HepG2 (cell line): ENCODE measurements around the gene TJAP1. TPM values are rescaled to one million over a fixed set of nuclear protein-coding genes. Genes with fewer than 3 reads are reported as not detected.

ENCODE experiments used
- HMGA1 ChIP-seq: sonication (generic); formaldehyde crosslinking; conservative IDR thresholded peaks from 2 replicates; pipeline ENCODE4 v1.4.0; 2020; ENCODE audit warnings: missing genetic modification reagents
- HOXA5 ChIP-seq: sonication (generic); formaldehyde crosslinking; IDR thresholded peaks from 2 replicates; pipeline ENCODE4 v1.4.0; 2020; ENCODE audit warnings: missing genetic modification reagents
- MED1 ChIP-seq: sonication (generic); formaldehyde crosslinking; IDR thresholded peaks from 2 replicates; pipeline ENCODE4 v1.4.0; 2020; ENCODE audit warnings: missing genetic modification reagents
- MTF1 ChIP-seq: sonication (generic); formaldehyde crosslinking; IDR thresholded peaks from 2 replicates; pipeline ENCODE4 v1.5.0; 2020; ENCODE audit warnings: missing genetic modification reagents
- MXD4 ChIP-seq: IDR thresholded peaks from 2 replicates; pipeline ENCODE4 v1.6.1; 2016; ENCODE audit warnings: mild to moderate bottlenecking, missing biosample characterization, missing genetic modification reagents
- NR1H2 ChIP-seq: sonication (generic); formaldehyde crosslinking; IDR thresholded peaks from 2 replicates; pipeline ENCODE4 v1.8.1; 2022; ENCODE audit warnings: low read depth, missing genetic modification reagents, borderline replicate concordance
- PRDM4 ChIP-seq: sonication (generic); formaldehyde crosslinking; IDR thresholded peaks from 2 replicates; pipeline ENCODE4 v1.9.0; 2021; ENCODE audit warnings: missing genetic modification reagents, borderline replicate concordance
- SP140L ChIP-seq: sonication (generic); formaldehyde crosslinking; IDR thresholded peaks from 2 replicates; pipeline ENCODE4 v1.4.0; 2020; ENCODE audit warnings: missing genetic modification reagents, borderline replicate concordance
- THAP7 ChIP-seq: sonication (generic); formaldehyde crosslinking; IDR thresholded peaks from 2 replicates; pipeline ENCODE4 v1.8.1; 2023; ENCODE audit warnings: mild to moderate bottlenecking, missing genetic modification reagents
- ZHX1 ChIP-seq: sonication (generic); formaldehyde crosslinking; IDR thresholded peaks from 2 replicates; pipeline ENCODE4 v1.8.1; 2022; ENCODE audit warnings: low read depth, mild to moderate bottlenecking, missing genetic modification reagents
- ZNF124 ChIP-seq: sonication (generic); formaldehyde crosslinking; IDR thresholded peaks from 2 replicates; pipeline ENCODE4 v1.4.0; 2020; ENCODE audit warnings: missing genetic modification reagents
- ZNF275 ChIP-seq: sonication (generic); formaldehyde crosslinking; IDR thresholded peaks from 2 replicates; pipeline ENCODE4 v1.8.0; 2022; ENCODE audit warnings: missing genetic modification reagents, mild to moderate bottlenecking, inconsistent platforms, borderline replicate concordance
- ZNF329 ChIP-seq: sonication (generic); formaldehyde crosslinking; IDR thresholded peaks from 2 replicates; pipeline ENCODE4 v1.9.0; 2021; ENCODE audit warnings: low read depth, mild to moderate bottlenecking, missing genetic modification reagents
- ZNF563 ChIP-seq: sonication (generic); formaldehyde crosslinking; IDR thresholded peaks from 2 replicates; pipeline ENCODE4 v1.8.0; 2022; ENCODE audit warnings: mild to moderate bottlenecking, moderate library complexity, missing genetic modification reagents
- ZNF770 ChIP-seq: sonication (generic); formaldehyde crosslinking; IDR thresholded peaks from 2 replicates; pipeline ENCODE4 v1.5.0; 2020; ENCODE audit warnings: mild to moderate bottlenecking, missing genetic modification reagents
- ZNF777 ChIP-seq: sonication (generic); formaldehyde crosslinking; IDR thresholded peaks from 2 replicates; pipeline ENCODE4 v1.4.0; 2020; ENCODE audit warnings: missing genetic modification reagents
- polyA plus RNA-seq, 8 experiments: library from polyadenylated mRNA; depleted of rRNA in 3 of 8; stranded (reverse) in 7 of 8; unstranded in 1 of 8; fragments of >200 nt; fragmentation: Illumina TruSeq in 4 of 8; extraction: Trizol in 4 of 8; gene quantifications; 2 replicates each; pipeline versions ENCODE4 v1.2.1 to v1.2.3, GENCODE V29; 2011 to 2016; ENCODE audit warnings: low read depth in 4 of 8, missing spikeins in 1 of 8, mixed read lengths in 1 of 8; ENCODE audit not compliant: insufficient read depth in 1 of 8
- total RNA-seq, 5 experiments: library from RNA; depleted of rRNA; stranded (reverse); fragments of >200 nt; fragmentation: Illumina TruSeq; extraction: Trizol; gene quantifications; 2 replicates each; pipeline ENCODE4 v1.2.3, GENCODE V29; 2016; ENCODE audit warnings: low read depth in 1 of 5
- TF ChIP-seq, protein P1 (sequence below): sonication (generic); formaldehyde crosslinking; IDR thresholded peaks from 2 replicates; pipeline ENCODE4 v1.5.1; 2020; ENCODE audit warnings: mild to moderate bottlenecking, missing genetic modification reagents, moderate library complexity

Gene TJAP1
- total and polyA plus RNA-seq, 2 of the 13 experiments (the other 11 are each of a cell fraction or from before 2014, with no cell fraction given), result 15.7 to 41.6 TPM

DNA sequence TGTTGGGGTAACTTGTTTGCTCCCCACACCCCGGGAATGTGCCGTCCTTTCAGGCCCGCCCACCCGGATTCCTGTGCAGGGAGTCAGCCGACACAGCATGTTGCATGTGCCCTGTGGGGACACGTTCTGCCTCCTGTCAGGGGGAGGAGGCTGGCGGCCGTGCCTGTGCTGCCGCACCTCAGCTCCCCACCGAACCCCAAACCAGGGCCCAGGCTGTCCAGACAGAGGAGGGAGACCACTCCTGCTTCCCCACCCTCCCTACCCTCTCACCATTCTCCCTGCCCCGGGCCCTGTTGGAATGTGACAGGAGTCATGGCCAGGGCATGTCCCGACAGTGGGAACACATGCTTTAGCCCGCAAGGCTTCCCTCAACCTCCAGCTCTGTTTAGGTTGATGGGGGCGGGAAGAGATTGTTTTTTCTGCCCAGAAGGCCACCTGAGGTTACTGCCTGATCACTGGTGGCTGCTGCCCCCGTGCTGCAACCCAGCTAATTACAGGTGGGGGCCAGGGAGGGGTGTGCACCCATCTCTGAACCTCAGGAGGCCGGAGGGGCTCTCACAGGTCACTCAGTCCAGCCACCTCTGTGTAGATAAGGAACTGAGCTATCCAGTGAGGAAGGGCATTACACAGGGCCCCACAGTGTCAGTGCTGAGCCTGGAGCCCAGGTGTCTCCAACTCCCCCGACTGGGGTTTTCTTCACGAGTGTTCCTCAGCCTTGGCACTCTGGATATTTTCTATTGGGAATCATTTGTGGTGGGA lies 19.2 kb downstream of the TJAP1 start (continued):
- TF ChIP-seq SP140L, result no peak
- peak; percentile 57 for TF ChIP-seq MXD4 (CRISPR knock-in tag)
- TF ChIP-seq ZNF770 (CRISPR knock-in tag), result peak; percentile 27; the same call in 1 of the 2 replicates
- no peak; the same call in 1 of the 2 replicates for TF ChIP-seq ZNF777
- no peak for TF ChIP-seq MTF1 (CRISPR knock-in tag)
- peak; percentile 59; the same call in 1 of the 2 replicates for TF ChIP-seq ZNF124 (CRISPR knock-in tag)
- TF ChIP-seq HOXA5 (CRISPR knock-in tag), result 0 out of 2 replicates have a peak, but pooled peaks have one; percentile 56
- TF ChIP-seq ZHX1 (CRISPR knock-in tag), result no peak
- peak; percentile 55; the same call in 1 of the 2 replicates for TF ChIP-seq ZNF275 (CRISPR knock-in tag)
- TF ChIP-seq THAP7, result 0 out of 2 replicates have a peak, but pooled peaks have one; percentile 56
- TF ChIP-seq, protein P1, sequence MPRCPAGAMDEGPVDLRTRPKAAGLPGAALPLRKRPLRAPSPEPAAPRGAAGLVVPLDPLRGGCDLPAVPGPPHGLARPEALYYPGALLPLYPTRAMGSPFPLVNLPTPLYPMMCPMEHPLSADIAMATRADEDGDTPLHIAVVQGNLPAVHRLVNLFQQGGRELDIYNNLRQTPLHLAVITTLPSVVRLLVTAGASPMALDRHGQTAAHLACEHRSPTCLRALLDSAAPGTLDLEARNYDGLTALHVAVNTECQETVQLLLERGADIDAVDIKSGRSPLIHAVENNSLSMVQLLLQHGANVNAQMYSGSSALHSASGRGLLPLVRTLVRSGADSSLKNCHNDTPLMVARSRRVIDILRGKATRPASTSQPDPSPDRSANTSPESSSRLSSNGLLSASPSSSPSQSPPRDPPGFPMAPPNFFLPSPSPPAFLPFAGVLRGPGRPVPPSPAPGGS, result no peak
- no peak for TF ChIP-seq HMGA1 (CRISPR knock-in tag)
- 0 out of 2 replicates have a peak, but pooled peaks have one; percentile 31 for TF ChIP-seq PRDM4 (CRISPR knock-in tag)
- peak; percentile 27; the same call in 1 of the 2 replicates for TF ChIP-seq ZNF329 (CRISPR knock-in tag)
- TF ChIP-seq MED1 (CRISPR knock-in tag), result peak; percentile 61; the same call in 1 of the 2 replicates
- TF ChIP-seq ZNF563 (CRISPR knock-in tag), result peak; percentile 6; the same call in 1 of the 2 replicates
- no peak for TF ChIP-seq NR1H2 (CRISPR knock-in tag)
